HCT116 (cell line): ENCODE results near the gene GSTM1. TPM values are rescaled to one million over a fixed set of nuclear protein-coding genes. Genes with fewer than 3 reads are reported as not detected.

ENCODE experiments used
- ATAC-seq: fragments of 200-7000 bp; cut with Tn5 transposase; 2 replicates; pipeline ENCODE4 v1.9.1; 2020; ENCODE audit warnings: mild to moderate bottlenecking, moderate library complexity
- Bru-seq: library from RNA; stranded (reverse); fragments of 400-500 nt; gene quantifications from one replicate; lab custom pipeline; 2021; lab: Mats Ljungman, UMichigan
- BruChase-seq, 2 experiments: library from RNA; stranded (reverse); fragments of 400-500 nt; gene quantifications; one replicate each; lab custom pipeline; 2021; lab: Mats Ljungman, UMichigan
- BruUV-seq: library from RNA; stranded (reverse); fragments of 400-500 nt; replicated peaks from 2 replicates; lab custom pipeline; 2021; lab: Mats Ljungman, UMichigan
- CTCF ChIA-PET: fragments of 300-600 bp; sonication (Branson Sonifier 250); formaldehyde crosslinking; loops from one replicate; lab custom pipeline; 2021; ENCODE audit warnings: antibody characterized with exemption; lab: Charles Lee
- POLR2A ChIA-PET: fragments of 300-600, 350-600 bp; sonication (Branson Sonifier 250); formaldehyde crosslinking; loops from one replicate; lab custom pipeline; 2021; ENCODE audit warnings: antibody characterized with exemption; lab: Charles Lee
- RAD21 ChIA-PET, 2 experiments: fragments of 300-600 bp; sonication (Branson Sonifier 250); formaldehyde crosslinking; loops; one replicate each; lab custom pipeline; 2023; ENCODE audit warnings: low total read pairs in 2 of 2; ENCODE audit not compliant: uncharacterized antibody in 2 of 2, unreplicated experiment in 2 of 2, low non-redundant PET in 1 of 2; lab: Charles Lee
- DNase-seq: peaks from one replicate; pipeline ENCODE4 v3.0.0-alpha.2; 2010; ENCODE audit warnings: low read depth, low spot score
- H2AFZ ChIP-seq: fragments of 200-600 bp; shearing (Covaris generic), sonication (generic); 2 replicates; pipeline ENCODE4 v1.6.1; 2017; ENCODE audit warnings: low read depth, mixed run types, mixed read lengths, antibody characterized with exemption, low read length; ENCODE audit not compliant: poor library complexity, severe bottlenecking
- H3K27ac ChIP-seq: 2 replicates; pipeline ENCODE4 v1.5.1; 2012; ENCODE audit warnings: low read depth, low read length
- H3K27me3 ChIP-seq: fragments of 200-600 bp; sonication (generic); 2 replicates; pipeline ENCODE4 v1.6.1; 2016; ENCODE audit warnings: mixed run types, low read length, mixed read lengths; ENCODE audit not compliant: insufficient read depth
- H3K36me3 ChIP-seq, 2 experiments: fragments of 200-500 bp in 1 of 2; fragments of 200-600 bp in 1 of 2; sonication (Bioruptor generic) in 1 of 2; sonication (generic) in 1 of 2; 2 replicates each; pipeline versions ENCODE4 v1.5.1 to v1.6.1; 2014 to 2016; ENCODE audit warnings: low read length in 2 of 2, inconsistent platforms in 1 of 2, mixed read lengths in 1 of 2, mixed run types in 1 of 2; ENCODE audit not compliant: insufficient read depth in 2 of 2, control insufficient read depth in 1 of 2
- H3K4me1 ChIP-seq, 2 experiments: fragments of 200-600 bp in 1 of 2; sonication (generic) in 1 of 2; 2 replicates each; pipeline versions ENCODE4 v1.5.1 to v1.6.1; 2012 to 2017; ENCODE audit warnings: low read length in 2 of 2, inconsistent platforms in 1 of 2, mild to moderate bottlenecking in 1 of 2, mixed read lengths in 1 of 2, mixed run types in 1 of 2, moderate library complexity in 1 of 2; ENCODE audit not compliant: insufficient read depth in 2 of 2, control insufficient read depth in 1 of 2
- H3K4me2 ChIP-seq: fragments of 200-600 bp; sonication (generic); 2 replicates; pipeline ENCODE4 v1.6.1; 2017; ENCODE audit warnings: mixed run types, low read length, mixed read lengths
- H3K4me3 ChIP-seq, 2 experiments: fragments of 200-600 bp in 1 of 2; sonication (generic) in 1 of 2; replicated peaks in 1 of 2; 2 replicates each; pipeline ENCODE4 v1.5.1; 2011 to 2016; ENCODE audit warnings: low read length in 2 of 2, control low read depth in 1 of 2, low read depth in 1 of 2, mild to moderate bottlenecking in 1 of 2, mixed read lengths in 1 of 2, mixed run types in 1 of 2
- H3K79me2 ChIP-seq: fragments of 200-600 bp; sonication (generic); 2 replicates; pipeline ENCODE4 v1.6.1; 2017; ENCODE audit warnings: mild to moderate bottlenecking, mixed run types, low read length, moderate library complexity, mixed read lengths; ENCODE audit not compliant: insufficient read depth
- H3K9ac ChIP-seq: fragments of 200-600 bp; sonication (generic); 2 replicates; pipeline ENCODE4 v1.6.1; 2016; ENCODE audit warnings: low read length, mixed read lengths
- H3K9me2 ChIP-seq: fragments of 200-600 bp; sonication (generic), shearing (Covaris generic); 2 replicates; pipeline ENCODE4 v1.6.1; 2017; ENCODE audit warnings: mixed run types, mild to moderate bottlenecking, moderate library complexity; ENCODE audit not compliant: insufficient read depth
- H3K9me3 ChIP-seq, 2 experiments: fragments of 200-500 bp in 1 of 2; fragments of 200-600 bp in 1 of 2; sonication (Bioruptor generic) in 1 of 2; sonication (generic) in 1 of 2; 2 replicates each; pipeline ENCODE4 v1.6.1; 2014 to 2017; ENCODE audit warnings: low read length in 2 of 2, mixed read lengths in 2 of 2, inconsistent platforms in 1 of 2, low read depth in 1 of 2, mild to moderate bottlenecking in 1 of 2, mixed run types in 1 of 2, moderate library complexity in 1 of 2; ENCODE audit not compliant: control insufficient read depth in 1 of 2, insufficient read depth in 1 of 2
- H4K20me1 ChIP-seq: fragments of 200-600 bp; sonication (generic), shearing (Covaris generic); 2 replicates; pipeline ENCODE4 v1.6.1; 2017; ENCODE audit warnings: mixed run types, mild to moderate bottlenecking, moderate library complexity; ENCODE audit not compliant: insufficient read depth
- ATF3 ChIP-seq: IDR thresholded peaks from 2 replicates; pipeline ENCODE4 v1.6.1; 2012
- EZH2 ChIP-seq: fragments of 200-600 bp; sonication (generic); IDR thresholded peaks from 2 replicates; pipeline ENCODE4 v1.6.1; 2017; ENCODE audit warnings: antibody characterized with exemption, mixed run types
- EZH2phosphoT487 ChIP-seq: fragments of 200-600 bp; IDR thresholded peaks from 2 replicates; pipeline ENCODE4 v1.6.1; 2018; ENCODE audit warnings: antibody characterized with exemption, borderline replicate concordance
- JUND ChIP-seq: IDR thresholded peaks from 2 replicates; pipeline ENCODE4 v1.6.1; 2012
- MAX ChIP-seq: IDR thresholded peaks from 2 replicates; pipeline ENCODE4 v1.6.1; 2012
- POLR2A ChIP-seq: IDR thresholded peaks from 2 replicates; pipeline ENCODE4 v1.7.0; 2011; ENCODE audit warnings: borderline replicate concordance; ENCODE audit not compliant: insufficient read depth, insufficient read length; ENCODE audit errors: extremely low read depth
- POLR2AphosphoS5 ChIP-seq: IDR thresholded peaks from 2 replicates; pipeline ENCODE4 v1.6.1; 2011; ENCODE audit warnings: mild to moderate bottlenecking, low read depth, low read length, moderate library complexity
- REST ChIP-seq: IDR thresholded peaks from 2 replicates; pipeline ENCODE4 v1.6.1; 2012; ENCODE audit warnings: low read depth
- SRF ChIP-seq: IDR thresholded peaks from 2 replicates; pipeline ENCODE4 v1.6.1; 2012; ENCODE audit warnings: low read depth
- YY1 ChIP-seq: IDR thresholded peaks from 2 replicates; pipeline ENCODE4 v1.6.1; 2011; ENCODE audit warnings: low read length, low read depth, moderate library complexity, mild to moderate bottlenecking; ENCODE audit not compliant: insufficient replicate concordance; ENCODE audit errors: extremely low read depth
- ZFX ChIP-seq: fragments of 450-650 bp; IDR thresholded peaks from 2 replicates; pipeline ENCODE4 v1.6.1; 2017
- ZNF274 ChIP-seq: fragments of 200-500 bp; sonication (Bioruptor generic); IDR thresholded peaks from 2 replicates; pipeline ENCODE4 v1.6.1; 2014; ENCODE audit warnings: mild to moderate bottlenecking, low read depth, low read length, inconsistent platforms
- intact Hi-C: fragments of 100-400 bp; cut with micrococcal nuclease; formaldehyde crosslinking; loops from 2 replicates; pipeline ENCODE4 v1.10.0; 2022
- long read RNA-seq: library from polyadenylated mRNA; unstranded; transcript quantifications from one replicate; pipeline ENCODE4 v2.0.0, GENCODE V29; 2021; ENCODE audit not compliant: unreplicated experiment
- polyA plus RNA-seq: library from polyadenylated mRNA; unstranded; fragments of >200 nt; gene quantifications from 2 replicates; pipeline ENCODE4 v1.2.1, GENCODE V29; 2012; ENCODE audit warnings: missing spikeins
- total RNA-seq: library from RNA; stranded (reverse); gene quantifications from one replicate; pipeline ENCODE4 v1.2.1, GENCODE V29; 2021; ENCODE audit not compliant: unreplicated experiment

Gene GSTM1
- total RNA-seq (not detected), Bru-seq, nascent RNA (not detected), BruChase-seq, experiment 1, labeled RNA remaining after a 6-hour chase (not detected), BruChase-seq, experiment 2, labeled RNA remaining after a 2-hour chase (not detected)
- 0.20 TPM in 1 of 2 replicates, not detected in the other for polyA plus RNA-seq
- long read RNA-seq = 0 reads

GRCh38 chr1:109687641-109688499, at the start of gene GSTM1:
Gene GSTM1 (plus strand): TSS chr1:109687817. CDS start chr1:109687874, 57 bp downstream.
- TF ChIP-seq POLR2AphosphoS5 (no peak), YY1 (no peak), REST (no peak), ZNF274 (no peak), ZFX (no peak), ATF3 (no peak), EZH2phosphoT487 (no peak), JUND (no peak), POLR2A (no peak), SRF (no peak), EZH2 (no peak), MAX (no peak)
- RAD21 ChIA-PET = no interaction called here
- H2AFZ ChIP-seq = no peak within 1 kb of the TSS
- no peak within 1 kb of the TSS for H3K4me3 ChIP-seq
- no TSS peak for BruUV-seq
- ATAC-seq (no peak), DNase-seq (no peak)
- no peaks in the 10 kb centered on the region for H3K9me3 ChIP-seq
- no peaks in the 10 kb centered on the region for H3K4me1 ChIP-seq
- no peaks in the 10 kb centered on the region for H3K79me2 ChIP-seq
- H3K27me3 ChIP-seq = no peaks in the 10 kb centered on the region
- H3K36me3 ChIP-seq = no peaks in the 10 kb centered on the region
- H3K27ac ChIP-seq = no peak within 1 kb of the TSS
- H3K9me2 ChIP-seq = no peaks in the 10 kb centered on the region
- POLR2A ChIA-PET = no interaction called here
- intact Hi-C loops = no loop called here
- no peak within 1 kb of the TSS for H3K4me2 ChIP-seq
- H3K9ac ChIP-seq = no peak within 1 kb of the TSS
- H4K20me1 ChIP-seq = no peaks in the 10 kb centered on the region
- CTCF ChIA-PET = no interaction called here
